Osteoblast (primary cell): Measurements from ENCODE around the gene PDCL3. TPM values are rescaled to one million over a fixed set of nuclear protein-coding genes. Genes with fewer than 3 reads are reported as not detected.

Source experiments
- DNase-seq: peaks from one replicate; pipeline ENCODE4 v3.0.0; 2011; ENCODE audit warnings: low spot score, mixed read lengths; ENCODE audit not compliant: insufficient read length; ENCODE audit errors: missing footprints
- H2AFZ ChIP-seq: 2 replicates; pipeline ENCODE4 v1.6.0; 2011; ENCODE audit warnings: mild to moderate bottlenecking, low read length
- H3K27ac ChIP-seq: 2 replicates; pipeline ENCODE4 v1.5.1; 2011; ENCODE audit warnings: mild to moderate bottlenecking, low read depth, low read length, moderate library complexity
- H3K27me3 ChIP-seq: 2 replicates; pipeline ENCODE4 v1.6.0; 2012; ENCODE audit warnings: mild to moderate bottlenecking, control low read depth, inconsistent platforms, low read length, moderate library complexity; ENCODE audit not compliant: insufficient read depth
- H3K36me3 ChIP-seq: 2 replicates; pipeline ENCODE4 v1.5.1; 2011; ENCODE audit warnings: mild to moderate bottlenecking, low read length, control low read depth, moderate library complexity; ENCODE audit not compliant: insufficient read depth
- H3K4me1 ChIP-seq: 2 replicates; pipeline ENCODE4 v1.5.1; 2011; ENCODE audit warnings: mild to moderate bottlenecking, low read length, control low read depth, moderate library complexity; ENCODE audit not compliant: insufficient read depth
- H3K4me2 ChIP-seq: 2 replicates; pipeline ENCODE4 v1.6.0; 2011; ENCODE audit warnings: mild to moderate bottlenecking, low read length; ENCODE audit not compliant: insufficient read depth
- H3K4me3 ChIP-seq: fragments of 200-600 bp; sonication (generic); 3 replicates; pipeline ENCODE4 v1.5.1; 2012; ENCODE audit warnings: mild to moderate bottlenecking, low read length, inconsistent platforms; ENCODE audit not compliant: insufficient read depth
- H3K79me2 ChIP-seq: 2 replicates; pipeline ENCODE4 v1.6.0; 2012; ENCODE audit warnings: mild to moderate bottlenecking, low read length, control low read depth, inconsistent platforms; ENCODE audit not compliant: insufficient read depth
- H3K9me3 ChIP-seq: 2 replicates; pipeline ENCODE4 v1.5.1; 2011; ENCODE audit warnings: low read depth, low read length, control low read depth
- H4K20me1 ChIP-seq: 2 replicates; pipeline ENCODE4 v1.6.0; 2012; ENCODE audit warnings: mild to moderate bottlenecking, low read length, control low read depth; ENCODE audit not compliant: insufficient read depth
- CTCF ChIP-seq: IDR thresholded peaks from 2 replicates; pipeline ENCODE4 v1.5.1; 2011; ENCODE audit warnings: mild to moderate bottlenecking, low read depth, low read length, moderate library complexity; ENCODE audit errors: extremely low read depth
- small RNA-seq: library from RNA; depleted of rRNA; stranded (forward); fragments of <200 nt; gene quantifications from one replicate; pipeline ENCODE3, GENCODE V24; 2012
- total RNA-seq: library from RNA; depleted of rRNA; stranded (reverse); fragments of >200 nt; gene quantifications from 2 replicates; pipeline ENCODE4 v1.2.3, GENCODE V29; 2012

Gene PDCL3
- total RNA-seq, 1 donor, result 12.3 TPM

- no peaks in the 10 kb centered on the region for H4K20me1 ChIP-seq
- no peak overlapping the region for H2AFZ ChIP-seq
- H3K27me3 ChIP-seq, result peaks cover 32% of the 10 kb centered on the region
- DNase-seq, result no peak
- no peak overlapping the region for H3K4me3 ChIP-seq
- H3K27ac ChIP-seq, result no peak overlapping the region
- no peaks in the 10 kb centered on the region for H3K9me3 ChIP-seq
- H3K4me2 ChIP-seq, result no peak overlapping the region
- no peak for TF ChIP-seq CTCF
- H3K36me3 ChIP-seq, result no peaks in the 10 kb centered on the region
- no peaks in the 10 kb centered on the region for H3K79me2 ChIP-seq
- H3K4me1 ChIP-seq, result no peaks in the 10 kb centered on the region
Measured at GRCh38 chr2:100625717-100626116, 62.9 kb downstream of the PDCL3 start.

Small RNAs within 50 kb of the gene (small RNA-seq; reads per million reads assigned to genes)
- gene HMGN2P22, result not detected

Other genes starting within 250 kb of the PDCL3 start
- under 0.01 TPM in 2 replicates for gene LONRF2, start 240.5 kb upstream of the PDCL3 start, total RNA-seq
- 7.2 and 11.8 TPM in 2 replicates for gene CHST10, start 145.3 kb upstream of the PDCL3 start, total RNA-seq
- not detected in 2 replicates for gene NMS, start 92.5 kb upstream of the PDCL3 start, total RNA-seq